ENCODE data around the gene DOLPP1. TPM values are rescaled to one million over a fixed set of nuclear protein-coding genes. Genes with fewer than 3 reads are reported as not detected.

DOLPP1 gene
- total and polyA plus RNA-seq, 2 of the 8 experiments (the other 6 are each of a cell fraction or from before 2014, with no cell fraction given), result 36.0 to 45.3 TPM

GRCh38 chr9:129133082-129133481 lies 52.2 kb downstream of the DOLPP1 start:
- ChIA-PET CTCF (ENCODE audit: partially characterized antibody) (interaction anchor here (1.0 to 36.8 kb wide), 15 partner anchors 8 to 677 kb away, joined by 3 to 831 read pairs (median 4); partner anchors contain the start of genes CRAT, IER5L, NTMT1 and PTPA), POLR2A (ENCODE audit: partially characterized antibody) (interaction anchor here (1.1 to 4.1 kb wide), 4 partner anchors 9 to 476 kb away, joined by 3 to 21 read pairs (median 6); partner anchors contain the start of gene IER5L)
- no peaks in the 10 kb centered on the region for H3K27me3 ChIP-seq (replicated peaks in 1 of 4; ENCODE audit: control insufficient read depth in 3 of 4, extremely low read depth in 1 of 4, insufficient read depth in 3 of 4, low read length in 3 of 4)
- H2BK120ac ChIP-seq (replicated peaks; ENCODE audit: low read depth, low read length), result no peak overlapping the region
- H3K9me3 ChIP-seq (ENCODE audit: insufficient read depth in 2 of 2, low read depth in 1 of 2, low read length in 1 of 2), result no peaks in the 10 kb centered on the region
- no peak overlapping the region for H2BK12ac ChIP-seq (ENCODE audit: low read depth, low read length)
- TF ChIP-seq GTF2F1 (IDR thresholded peaks at IDR 0.05; ENCODE audit: borderline replicate concordance, low read depth, low read length), result no peak
- TF ChIP-seq EGR1 (IDR thresholded peaks at IDR 0.05; ENCODE audit: borderline replicate concordance, low read depth, low read length), result no peak
- TF ChIP-seq ATF2 (IDR thresholded peaks at IDR 0.05; ENCODE audit: low read length), result no peak
- no peak for TF ChIP-seq SP4 (IDR thresholded peaks at IDR 0.05; ENCODE audit: low read length)
- TF ChIP-seq RBBP5 (IDR thresholded peaks at IDR 0.05; ENCODE audit: borderline replicate concordance, low read depth, low read length), result no peak
- TF ChIP-seq KDM1A (IDR thresholded peaks at IDR 0.05; ENCODE audit: borderline replicate concordance, low read length), result no peak
- no peak for TF ChIP-seq MAX (IDR thresholded peaks at IDR 0.05)
- no peak for TF ChIP-seq CTBP2 (IDR thresholded peaks at IDR 0.05; ENCODE audit: borderline replicate concordance, insufficient read depth, insufficient read length, low read length)
- TF ChIP-seq NANOG (IDR thresholded peaks at IDR 0.05; ENCODE audit: insufficient read depth, low read depth, low read length, poor library complexity, severe bottlenecking), result no peak
- TF ChIP-seq EP300 (IDR thresholded peaks at IDR 0.05; ENCODE audit: borderline replicate concordance in 1 of 2, low read depth in 2 of 2, low read length in 2 of 2), result no peak
- TF ChIP-seq PHF8 (conservative IDR thresholded peaks at IDR 0.05; ENCODE audit: low read depth, low read length), result no peak
- no peak overlapping the region for H3K56ac ChIP-seq (replicated peaks; ENCODE audit: insufficient read length, low read depth, low read length)
- H2BK5ac ChIP-seq (ENCODE audit: low read depth, low read length), result no peak overlapping the region
- peaks cover 0 to 5% (median 0%) of the 10 kb centered on the region in 4 experiments; a peak in 4 of 7 replicates for H3K4me1 ChIP-seq (replicated peaks in 1 of 4; ENCODE audit: control insufficient read depth in 3 of 4, insufficient read depth in 4 of 4, low read length in 3 of 4)
- H2BK20ac ChIP-seq (ENCODE audit: low read length), result no peak overlapping the region
- no peak overlapping the region for H3K27ac ChIP-seq (ENCODE audit: low read depth, low read length)
- H2BK15ac ChIP-seq (ENCODE audit: low read length), result no peak overlapping the region
- H2AFZ ChIP-seq (ENCODE audit: low read length), result no peak overlapping the region
- no peaks in the 10 kb centered on the region for H3K23me2 ChIP-seq (ENCODE audit: low read depth, low read length)
- H3K4ac ChIP-seq (replicated peaks; ENCODE audit: insufficient read length, low read depth, low read length), result no peak overlapping the region
- no peak overlapping the region for H3K9ac ChIP-seq (replicated peaks in 1 of 4; ENCODE audit: extremely low read depth in 1 of 4, low read depth in 3 of 4, low read length in 3 of 4)
- no peak overlapping the region for H4K5ac ChIP-seq (ENCODE audit: insufficient read length, low read depth, low read length)
- no peak overlapping the region for H2AK5ac ChIP-seq (ENCODE audit: low read depth, low read length)
- H3K79me1 ChIP-seq (ENCODE audit: low read depth, low read length), result peaks cover 4% of the 10 kb centered on the region
- WGBS, 2 experiments (ENCODE audit: extremely low coverage in 1 of 2, insufficient coverage in 1 of 2, insufficient read length in 1 of 2, insufficient replicate concordance in 2 of 2, low coverage in 1 of 2, low lambda C conversion rate in 2 of 2, missing lambda C conversion rate in 1 of 2), result 89% methylated on average over 4 of the region's 4 CpGs; no CpG with 5 or more reads in 1 of the 2 experiments
- no peak overlapping the region for H3K14ac ChIP-seq (ENCODE audit: insufficient read length)
- peak overlapping the region; percentile 29; the same call in 1 of the 2 replicates for H4K8ac ChIP-seq (ENCODE audit: extremely low read depth, insufficient read depth, low read length)
- H3K79me2 ChIP-seq (ENCODE audit: control insufficient read depth in 1 of 2, insufficient read depth in 2 of 2, low read length in 2 of 2), result peaks cover 0 to 5% of the 10 kb centered on the region in 2 experiments; a peak in 1 of 4 replicates
- H3K23ac ChIP-seq (ENCODE audit: insufficient read length), result no peak overlapping the region
- DNase-seq (ENCODE audit: low read depth in 1 of 2, low spot score in 2 of 2) (no peak), FAIRE-seq (no peak)
- no peak overlapping the region for H4K91ac ChIP-seq (replicated peaks; ENCODE audit: insufficient read length, low read length)
- H3K36me3 ChIP-seq (ENCODE audit: control insufficient read depth in 2 of 4, insufficient read depth in 4 of 4, low read length in 3 of 4), result peaks cover 9 to 33% (median 21%) of the 10 kb centered on the region in 4 experiments
- H4K20me1 ChIP-seq (replicated peaks in 1 of 2; ENCODE audit: control insufficient read depth in 1 of 2, insufficient read depth in 2 of 2, low read length in 2 of 2), result peaks cover 2 to 6% of the 10 kb centered on the region in 2 experiments
- no peak overlapping the region for H3K4me2 ChIP-seq (ENCODE audit: insufficient read depth in 1 of 2, low read depth in 2 of 2, low read length in 2 of 2)
- no peak overlapping the region for H3K18ac ChIP-seq (ENCODE audit: extremely low read depth, low read length)
- no peak overlapping the region for H3K4me3 ChIP-seq (ENCODE audit: extremely low read depth in 1 of 4, insufficient read depth in 2 of 4, low read depth in 3 of 4, low read length in 4 of 4)

All from H1 (cell line).